WTC11 (cell line): ENCODE results near the gene GFRA1. TPM values are rescaled to one million over a fixed set of nuclear protein-coding genes. Genes with fewer than 3 reads are reported as not detected.

Experiments used
- ATAC-seq: fragments of 200-7000 bp; cut with Tn5 transposase; 2 replicates; pipeline ENCODE4 v1.10.0; 2021; ENCODE audit warnings: mild to moderate bottlenecking, moderate library complexity
- CTCF ChIA-PET: fragments of 300-600 bp; sonication (Branson Sonifier 250); formaldehyde crosslinking; loops from one replicate; lab custom pipeline; 2021; ENCODE audit warnings: antibody characterized with exemption; lab: Charles Lee
- POLR2A ChIA-PET: fragments of 350-600 bp; sonication (Branson Sonifier 250); formaldehyde crosslinking; loops from one replicate; lab custom pipeline; 2021; ENCODE audit warnings: antibody characterized with exemption; lab: Charles Lee
- DNase-seq: peaks from one replicate; pipeline ENCODE4 v3.0.0; 2021; ENCODE audit warnings: low spot score
- H3K27ac Mint-ChIP-seq: 2 replicates; pipeline ENCODE4 v1.8.0; 2021; ENCODE audit warnings: mixed read lengths
- H3K27me3 Mint-ChIP-seq: 2 replicates; pipeline ENCODE4 v1.8.0; 2021; ENCODE audit warnings: low read depth, mild to moderate bottlenecking, moderate library complexity, mixed read lengths
- H3K36me3 Mint-ChIP-seq: 2 replicates; pipeline ENCODE4 v1.8.0; 2021; ENCODE audit warnings: mixed read lengths
- H3K4me1 Mint-ChIP-seq: 2 replicates; pipeline ENCODE4 v1.8.0; 2022; ENCODE audit warnings: mixed read lengths
- H3K4me3 Mint-ChIP-seq: 2 replicates; pipeline ENCODE4 v1.8.0; 2021; ENCODE audit warnings: mild to moderate bottlenecking, moderate library complexity, mixed read lengths
- H3K9me3 Mint-ChIP-seq: 2 replicates; pipeline ENCODE4 v1.8.0; 2021; ENCODE audit warnings: mixed read lengths
- AFF4 ChIP-seq: sonication (generic); formaldehyde crosslinking; IDR thresholded peaks from 2 replicates; pipeline ENCODE4 v1.8.1; 2023; ENCODE audit warnings: mild to moderate bottlenecking, missing genetic modification reagents, borderline replicate concordance
- ATF1 ChIP-seq: sonication (generic); formaldehyde crosslinking; IDR thresholded peaks from 2 replicates; pipeline ENCODE4 v1.8.1; 2023; ENCODE audit warnings: mild to moderate bottlenecking, moderate library complexity, missing genetic modification reagents
- ATF2 ChIP-seq: sonication (generic); formaldehyde crosslinking; IDR thresholded peaks from 2 replicates; pipeline ENCODE4 v1.8.1; 2022; ENCODE audit warnings: low read depth, missing genetic modification reagents, borderline replicate concordance
- ATF3 ChIP-seq: sonication (generic); formaldehyde crosslinking; conservative IDR thresholded peaks from 2 replicates; pipeline ENCODE4 v1.8.1; 2022; ENCODE audit warnings: mild to moderate bottlenecking, missing genetic modification reagents
- E2F4 ChIP-seq: sonication (generic); formaldehyde crosslinking; IDR thresholded peaks from 2 replicates; pipeline ENCODE4 v1.8.1; 2022; ENCODE audit warnings: low read depth, mild to moderate bottlenecking, moderate library complexity, missing genetic modification reagents, borderline replicate concordance
- FOXP4 ChIP-seq: sonication (generic); formaldehyde crosslinking; IDR thresholded peaks from 2 replicates; pipeline ENCODE4 v1.8.0; 2022; ENCODE audit warnings: mild to moderate bottlenecking, missing genetic modification reagents
- GTF2I ChIP-seq: fragments of 250-450 bp; sonication (Bioruptor Pico); conservative IDR thresholded peaks from 2 replicates; pipeline ENCODE4 v1.4.0; 2021; ENCODE audit warnings: mild to moderate bottlenecking
- MAX ChIP-seq: sonication (generic); formaldehyde crosslinking; IDR thresholded peaks from 2 replicates; pipeline ENCODE4 v1.8.0; 2022; ENCODE audit warnings: mild to moderate bottlenecking, missing genetic modification reagents
- MYBL2 ChIP-seq: sonication (generic); formaldehyde crosslinking; IDR thresholded peaks from 2 replicates; pipeline ENCODE4 v1.8.1; 2023; ENCODE audit warnings: mild to moderate bottlenecking, moderate library complexity, missing genetic modification reagents
- NR1H2 ChIP-seq: sonication (generic); formaldehyde crosslinking; IDR thresholded peaks from 2 replicates; pipeline ENCODE4 v1.9.0; 2021; ENCODE audit warnings: mild to moderate bottlenecking, moderate library complexity, missing genetic modification reagents
- PREB ChIP-seq: sonication (generic); formaldehyde crosslinking; IDR thresholded peaks from 2 replicates; pipeline ENCODE4 v1.8.1; 2022; ENCODE audit warnings: mild to moderate bottlenecking, missing genetic modification reagents, moderate library complexity, borderline replicate concordance
- RELA ChIP-seq: sonication (generic); formaldehyde crosslinking; IDR thresholded peaks from 2 replicates; pipeline ENCODE4 v1.8.1; 2022; ENCODE audit warnings: missing genetic modification reagents, mild to moderate bottlenecking, borderline replicate concordance
- SMAD4 ChIP-seq: sonication (generic); formaldehyde crosslinking; IDR thresholded peaks from 2 replicates; pipeline ENCODE4 v1.8.0; 2022; ENCODE audit warnings: mild to moderate bottlenecking, missing genetic modification reagents
- TEAD1 ChIP-seq: sonication (generic); formaldehyde crosslinking; IDR thresholded peaks from 2 replicates; pipeline ENCODE4 v1.8.0; 2022; ENCODE audit warnings: mild to moderate bottlenecking, missing genetic modification reagents
- TEAD4 ChIP-seq: sonication (generic); formaldehyde crosslinking; IDR thresholded peaks from 2 replicates; pipeline ENCODE4 v1.8.0; 2022; ENCODE audit warnings: mild to moderate bottlenecking, missing genetic modification reagents
- ZBTB21 ChIP-seq: sonication (generic); formaldehyde crosslinking; IDR thresholded peaks from 2 replicates; pipeline ENCODE4 v1.8.1; 2023; ENCODE audit warnings: mild to moderate bottlenecking, missing genetic modification reagents, borderline replicate concordance
- ZMAT4 ChIP-seq: fragments of 250-450 bp; sonication (Bioruptor Pico); IDR thresholded peaks from 2 replicates; pipeline ENCODE4 v1.9.0; 2021; ENCODE audit warnings: mild to moderate bottlenecking
- ZNF425 ChIP-seq: fragments of 250-450 bp; sonication (Bioruptor Pico); conservative IDR thresholded peaks from 2 replicates; pipeline ENCODE4 v1.9.0; 2021; ENCODE audit warnings: mild to moderate bottlenecking
- ZNF671 ChIP-seq: fragments of 250-450 bp; sonication (Bioruptor Pico); IDR thresholded peaks from 2 replicates; pipeline ENCODE4 v1.8.0; 2021; ENCODE audit warnings: mild to moderate bottlenecking
- total RNA-seq: library from RNA; stranded (reverse); gene quantifications from 3 replicates; pipeline ENCODE4 v1.2.3, GENCODE V29; 2021

The GFRA1 gene
- total RNA-seq, 1 experiment from 2014 or later = 4.4 TPM

GRCh38 chr10:116085323-116085722 lies 187.7 kb downstream of the GFRA1 start (continued):
- TF ChIP-seq ZNF425 (no peak), ATF1 (CRISPR knock-in tag) (no peak), ZMAT4 (CRISPR knock-in tag) (no peak), GTF2I (CRISPR knock-in tag) (no peak), ATF2 (CRISPR knock-in tag) (no peak), ZNF671 (CRISPR knock-in tag) (no peak), E2F4 (CRISPR knock-in tag) (no peak), ATF3 (no peak), AFF4 (CRISPR knock-in tag) (no peak)

- no peak overlapping the region for H3K27ac Mint-ChIP-seq
- no peaks in the 10 kb centered on the region for H3K9me3 Mint-ChIP-seq
- peaks cover 16% of the 10 kb centered on the region for H3K4me1 Mint-ChIP-seq
- no peaks in the 10 kb centered on the region for H3K27me3 Mint-ChIP-seq
- DNase-seq = no peak
- no peak for ATAC-seq
- CTCF ChIA-PET = interaction anchor here (0.5 kb wide), 1 partner anchor 120 kb away, joined by 3 read pairs; no protein-coding TSS in a partner anchor
- POLR2A ChIA-PET = no interaction called here
- H3K4me3 Mint-ChIP-seq = no peak overlapping the region
- H3K36me3 Mint-ChIP-seq = no peaks in the 10 kb centered on the region
- no peak for TF ChIP-seq ZNF671 (CRISPR knock-in tag)
- no peak for TF ChIP-seq TEAD4 (CRISPR knock-in tag)
- TF ChIP-seq NR1H2 (CRISPR knock-in tag) = no peak
- no peak for TF ChIP-seq FOXP4 (CRISPR knock-in tag)
- TF ChIP-seq ZBTB21 (CRISPR knock-in tag) = no peak
- TF ChIP-seq SMAD4 (CRISPR knock-in tag) = no peak
- TF ChIP-seq MYBL2 (CRISPR knock-in tag) = no peak
- TF ChIP-seq MAX (CRISPR knock-in tag) = no peak
- no peak for TF ChIP-seq TEAD1 (CRISPR knock-in tag)
- TF ChIP-seq RELA (CRISPR knock-in tag) = no peak
- TF ChIP-seq PREB (CRISPR knock-in tag) = no peak
- TF ChIP-seq, all 79 proteins: peak for 0
Measured at GRCh38 chr10:116084161-116084560, 188.8 kb downstream of the GFRA1 start.
